HCT116 (cell line): Measurements from ENCODE around the gene ACP1. TPM values are rescaled to one million over a fixed set of nuclear protein-coding genes. Genes with fewer than 3 reads are reported as not detected.

ENCODE experiments used
- ATAC-seq: fragments of 200-7000 bp; cut with Tn5 transposase; 2 replicates; pipeline ENCODE4 v1.9.1; 2020; ENCODE audit warnings: mild to moderate bottlenecking, moderate library complexity
- BruUV-seq: library from RNA; stranded (reverse); fragments of 400-500 nt; replicated peaks from 2 replicates; lab custom pipeline; 2021; lab: Mats Ljungman, UMichigan
- CTCF ChIA-PET: fragments of 300-600 bp; sonication (Branson Sonifier 250); formaldehyde crosslinking; loops from one replicate; lab custom pipeline; 2021; ENCODE audit warnings: antibody characterized with exemption; lab: Charles Lee
- POLR2A ChIA-PET: fragments of 300-600, 350-600 bp; sonication (Branson Sonifier 250); formaldehyde crosslinking; loops from one replicate; lab custom pipeline; 2021; ENCODE audit warnings: antibody characterized with exemption; lab: Charles Lee
- RAD21 ChIA-PET, 2 experiments: fragments of 300-600 bp; sonication (Branson Sonifier 250); formaldehyde crosslinking; loops; one replicate each; lab custom pipeline; 2023; ENCODE audit warnings: low total read pairs in 2 of 2; ENCODE audit not compliant: uncharacterized antibody in 2 of 2, unreplicated experiment in 2 of 2, low non-redundant PET in 1 of 2; lab: Charles Lee
- DNase-seq: peaks from one replicate; pipeline ENCODE4 v3.0.0-alpha.2; 2010; ENCODE audit warnings: low read depth, low spot score
- H2AFZ ChIP-seq: fragments of 200-600 bp; shearing (Covaris generic), sonication (generic); 2 replicates; pipeline ENCODE4 v1.6.1; 2017; ENCODE audit warnings: low read depth, mixed run types, mixed read lengths, antibody characterized with exemption, low read length; ENCODE audit not compliant: poor library complexity, severe bottlenecking
- H3K27ac ChIP-seq: 2 replicates; pipeline ENCODE4 v1.5.1; 2012; ENCODE audit warnings: low read depth, low read length
- H3K27me3 ChIP-seq: fragments of 200-600 bp; sonication (generic); 2 replicates; pipeline ENCODE4 v1.6.1; 2016; ENCODE audit warnings: mixed run types, low read length, mixed read lengths; ENCODE audit not compliant: insufficient read depth
- H3K36me3 ChIP-seq, 2 experiments: fragments of 200-500 bp in 1 of 2; fragments of 200-600 bp in 1 of 2; sonication (Bioruptor generic) in 1 of 2; sonication (generic) in 1 of 2; 2 replicates each; pipeline versions ENCODE4 v1.5.1 to v1.6.1; 2014 to 2016; ENCODE audit warnings: low read length in 2 of 2, inconsistent platforms in 1 of 2, mixed read lengths in 1 of 2, mixed run types in 1 of 2; ENCODE audit not compliant: insufficient read depth in 2 of 2, control insufficient read depth in 1 of 2
- H3K4me1 ChIP-seq, 2 experiments: fragments of 200-600 bp in 1 of 2; sonication (generic) in 1 of 2; 2 replicates each; pipeline versions ENCODE4 v1.5.1 to v1.6.1; 2012 to 2017; ENCODE audit warnings: low read length in 2 of 2, inconsistent platforms in 1 of 2, mild to moderate bottlenecking in 1 of 2, mixed read lengths in 1 of 2, mixed run types in 1 of 2, moderate library complexity in 1 of 2; ENCODE audit not compliant: insufficient read depth in 2 of 2, control insufficient read depth in 1 of 2
- H3K4me2 ChIP-seq: fragments of 200-600 bp; sonication (generic); 2 replicates; pipeline ENCODE4 v1.6.1; 2017; ENCODE audit warnings: mixed run types, low read length, mixed read lengths
- H3K4me3 ChIP-seq, 2 experiments: fragments of 200-600 bp in 1 of 2; sonication (generic) in 1 of 2; replicated peaks in 1 of 2; 2 replicates each; pipeline ENCODE4 v1.5.1; 2011 to 2016; ENCODE audit warnings: low read length in 2 of 2, control low read depth in 1 of 2, low read depth in 1 of 2, mild to moderate bottlenecking in 1 of 2, mixed read lengths in 1 of 2, mixed run types in 1 of 2
- H3K79me2 ChIP-seq: fragments of 200-600 bp; sonication (generic); 2 replicates; pipeline ENCODE4 v1.6.1; 2017; ENCODE audit warnings: mild to moderate bottlenecking, mixed run types, low read length, moderate library complexity, mixed read lengths; ENCODE audit not compliant: insufficient read depth
- H3K9ac ChIP-seq: fragments of 200-600 bp; sonication (generic); 2 replicates; pipeline ENCODE4 v1.6.1; 2016; ENCODE audit warnings: low read length, mixed read lengths
- H3K9me2 ChIP-seq: fragments of 200-600 bp; sonication (generic), shearing (Covaris generic); 2 replicates; pipeline ENCODE4 v1.6.1; 2017; ENCODE audit warnings: mixed run types, mild to moderate bottlenecking, moderate library complexity; ENCODE audit not compliant: insufficient read depth
- H3K9me3 ChIP-seq, 2 experiments: fragments of 200-500 bp in 1 of 2; fragments of 200-600 bp in 1 of 2; sonication (Bioruptor generic) in 1 of 2; sonication (generic) in 1 of 2; 2 replicates each; pipeline ENCODE4 v1.6.1; 2014 to 2017; ENCODE audit warnings: low read length in 2 of 2, mixed read lengths in 2 of 2, inconsistent platforms in 1 of 2, low read depth in 1 of 2, mild to moderate bottlenecking in 1 of 2, mixed run types in 1 of 2, moderate library complexity in 1 of 2; ENCODE audit not compliant: control insufficient read depth in 1 of 2, insufficient read depth in 1 of 2
- H4K20me1 ChIP-seq: fragments of 200-600 bp; sonication (generic), shearing (Covaris generic); 2 replicates; pipeline ENCODE4 v1.6.1; 2017; ENCODE audit warnings: mixed run types, mild to moderate bottlenecking, moderate library complexity; ENCODE audit not compliant: insufficient read depth
- ATF3 ChIP-seq: IDR thresholded peaks from 2 replicates; pipeline ENCODE4 v1.6.1; 2012
- CBX3 ChIP-seq: IDR thresholded peaks from 2 replicates; pipeline ENCODE4 v1.6.1; 2012; ENCODE audit warnings: low read depth
- CEBPB ChIP-seq: IDR thresholded peaks from 2 replicates; pipeline ENCODE4 v1.6.1; 2012; ENCODE audit warnings: low read depth
- CTCF ChIP-seq, 3 experiments: fragments of 200-600 bp in 1 of 3; sonication (generic) in 1 of 3; IDR thresholded peaks in 2 of 3; conservative IDR thresholded peaks in 1 of 3; 2 replicates each; pipeline ENCODE4 v1.5.1; 2012 to 2017; ENCODE audit warnings: low read depth in 2 of 3, low read length in 2 of 3, antibody characterized with exemption in 1 of 3, borderline replicate concordance in 1 of 3, control low read depth in 1 of 3, mild to moderate bottlenecking in 1 of 3, mixed read lengths in 1 of 3, mixed run types in 1 of 3, moderate library complexity in 1 of 3; ENCODE audit not compliant: insufficient read depth in 1 of 3
- ELF1 ChIP-seq: IDR thresholded peaks from 2 replicates; pipeline ENCODE4 v1.6.1; 2012; ENCODE audit warnings: low read depth, borderline replicate concordance
- EZH2 ChIP-seq: fragments of 200-600 bp; sonication (generic); IDR thresholded peaks from 2 replicates; pipeline ENCODE4 v1.6.1; 2017; ENCODE audit warnings: antibody characterized with exemption, mixed run types
- FOSL1 ChIP-seq: IDR thresholded peaks from 2 replicates; pipeline ENCODE4 v1.6.1; 2012; ENCODE audit warnings: low read depth
- MAX ChIP-seq: IDR thresholded peaks from 2 replicates; pipeline ENCODE4 v1.6.1; 2012
- POLR2AphosphoS5 ChIP-seq: IDR thresholded peaks from 2 replicates; pipeline ENCODE4 v1.6.1; 2011; ENCODE audit warnings: mild to moderate bottlenecking, low read depth, low read length, moderate library complexity
- RAD21 ChIP-seq: IDR thresholded peaks from 2 replicates; pipeline ENCODE4 v1.6.1; 2012; ENCODE audit warnings: low read depth, mild to moderate bottlenecking
- REST ChIP-seq: IDR thresholded peaks from 2 replicates; pipeline ENCODE4 v1.6.1; 2012; ENCODE audit warnings: low read depth
- SIN3A ChIP-seq: IDR thresholded peaks from 2 replicates; pipeline ENCODE4 v1.6.1; 2012; ENCODE audit warnings: low read depth
- SP1 ChIP-seq: IDR thresholded peaks from 2 replicates; pipeline ENCODE4 v1.6.1; 2012; ENCODE audit warnings: low read depth
- SRF ChIP-seq: IDR thresholded peaks from 2 replicates; pipeline ENCODE4 v1.6.1; 2012; ENCODE audit warnings: low read depth
- ZBTB33 ChIP-seq: IDR thresholded peaks from 2 replicates; pipeline ENCODE4 v1.6.1; 2011; ENCODE audit warnings: mild to moderate bottlenecking, low read length, moderate library complexity; ENCODE audit not compliant: insufficient replicate concordance; ENCODE audit errors: extremely low read depth
- ZFX ChIP-seq: fragments of 450-650 bp; IDR thresholded peaks from 2 replicates; pipeline ENCODE4 v1.6.1; 2017
- ZNF274 ChIP-seq: fragments of 200-500 bp; sonication (Bioruptor generic); IDR thresholded peaks from 2 replicates; pipeline ENCODE4 v1.6.1; 2014; ENCODE audit warnings: mild to moderate bottlenecking, low read depth, low read length, inconsistent platforms
- intact Hi-C: fragments of 100-400 bp; cut with micrococcal nuclease; formaldehyde crosslinking; loops from 2 replicates; pipeline ENCODE4 v1.10.0; 2022
- total RNA-seq: library from RNA; stranded (reverse); gene quantifications from one replicate; pipeline ENCODE4 v1.2.1, GENCODE V29; 2021; ENCODE audit not compliant: unreplicated experiment

Gene ACP1
- total RNA-seq, 1 experiment from 2014 or later = 113 TPM

GRCh38 chr2:258933-259332 is 5.8 kb upstream of the ACP1 start:
- CTCF ChIA-PET = interaction anchor here (1.3 kb wide), 1 partner anchor 13 kb away, joined by 4 read pairs; no protein-coding TSS in a partner anchor
- peaks cover 8 to 14% of the 10 kb centered on the region in 2 experiments; a peak in 3 of 4 replicates for H3K9me3 ChIP-seq

More at GRCh38 chr2:258933-259332, 5.8 kb upstream of the ACP1 start:
- RAD21 ChIA-PET = no interaction called here
- no peak overlapping the region for H2AFZ ChIP-seq
- intact Hi-C loops = no loop called here
- BruUV-seq = no TSS peak
- TF ChIP-seq CEBPB (no peak), RAD21 (no peak), SP1 (no peak), MAX (no peak), ZBTB33 (no peak), CBX3 (no peak), REST (no peak), POLR2AphosphoS5 (no peak), SRF (no peak), FOSL1 (no peak), ZFX (no peak), SIN3A (no peak), CTCF (IDR thresholded peaks at IDR 0.05 in 2 of 3, conservative IDR thresholded peaks at IDR 0.05 in 1 of 3; ENCODE audit: borderline replicate concordance in 1 of 3, insufficient read depth in 1 of 3, low read depth in 2 of 3, low read length in 2 of 3) (no peak), ZNF274 (no peak), ATF3 (no peak), ELF1 (no peak), EZH2 (no peak)
- TF ChIP-seq, all 23 proteins: peak for 0
- Histone ChIP-seq H3K36me3 (no peaks in the 10 kb centered on the region), H3K4me2 (no peak overlapping the region), H3K79me2 (peaks cover 11% of the 10 kb centered on the region), H3K27me3 (no peaks in the 10 kb centered on the region), H3K9ac (no peak overlapping the region), H3K9me2 (no peaks in the 10 kb centered on the region), H3K4me1 (peaks cover 4 to 11% of the 10 kb centered on the region in 2 experiments; a peak in 3 of 4 replicates), H3K27ac (no peak overlapping the region), H3K4me3 (no peak overlapping the region), H4K20me1 (no peaks in the 10 kb centered on the region)
- POLR2A ChIA-PET = no interaction called here
- DNase-seq (no peak), ATAC-seq (no peak)
